NT2/D1 (cell line): ENCODE data around the gene FBXO42.

Experiments used
- SUZ12 ChIP-seq: IDR thresholded peaks from 2 replicates; pipeline ENCODE4 v1.6.1; 2011; ENCODE audit not compliant: insufficient read length, insufficient read depth; ENCODE audit errors: extremely low read depth
- ZNF274 ChIP-seq: IDR thresholded peaks from 2 replicates; pipeline ENCODE4 v1.6.1; 2011; ENCODE audit warnings: mild to moderate bottlenecking, low read depth, low read length

GRCh38 chr1:16245476-16246196, 106.6 kb downstream of the FBXO42 start:
- TF ChIP-seq ZNF274: no peak
- no peak for TF ChIP-seq SUZ12
